GM19397 (cell line): ENCODE measurements around the gene CDK11A.
"Not testable (repeated sequence)": the region's sequence is repeated elsewhere in the genome, so short reads cannot be mapped to it uniquely, and the experiment has no call there.

Experiments
- ATAC-seq: cut with Tn5 transposase; IDR thresholded peaks from one replicate; pipeline ENCODE4 v1.9.1; 2021; ENCODE audit warnings: mild to moderate bottlenecking, moderate library complexity; ENCODE audit not compliant: unreplicated experiment

The CDK11A gene

GRCh38 chr1:1727131-1727651 lies 3.0 kb upstream of the CDK11A start:
- not testable (repeated sequence) for ATAC-seq

- not testable (repeated sequence) for ATAC-seq
Observed at GRCh38 chr1:1726088-1726487, 1.9 kb upstream of the CDK11A start.

DNA sequence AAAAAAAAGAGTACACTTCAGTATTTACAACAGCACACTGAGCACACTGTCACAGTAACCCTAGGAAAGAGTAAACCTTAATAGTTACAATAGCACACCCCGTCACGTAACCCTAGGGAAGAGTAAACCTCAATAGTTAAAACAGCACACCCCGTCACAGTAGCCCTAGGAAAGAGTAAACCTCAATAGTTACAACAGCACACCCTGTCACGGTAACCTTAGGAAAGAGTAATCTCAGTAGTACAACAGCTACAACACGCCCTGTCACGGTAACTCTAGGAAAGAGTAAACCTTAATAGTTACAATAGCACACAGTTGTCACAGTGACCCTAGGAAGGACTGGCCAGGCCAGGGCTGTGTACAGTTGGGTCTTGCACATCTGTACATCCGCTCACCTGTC lies 3.0 kb downstream of the CDK11A start:
- ATAC-seq, result no peak

DNA sequence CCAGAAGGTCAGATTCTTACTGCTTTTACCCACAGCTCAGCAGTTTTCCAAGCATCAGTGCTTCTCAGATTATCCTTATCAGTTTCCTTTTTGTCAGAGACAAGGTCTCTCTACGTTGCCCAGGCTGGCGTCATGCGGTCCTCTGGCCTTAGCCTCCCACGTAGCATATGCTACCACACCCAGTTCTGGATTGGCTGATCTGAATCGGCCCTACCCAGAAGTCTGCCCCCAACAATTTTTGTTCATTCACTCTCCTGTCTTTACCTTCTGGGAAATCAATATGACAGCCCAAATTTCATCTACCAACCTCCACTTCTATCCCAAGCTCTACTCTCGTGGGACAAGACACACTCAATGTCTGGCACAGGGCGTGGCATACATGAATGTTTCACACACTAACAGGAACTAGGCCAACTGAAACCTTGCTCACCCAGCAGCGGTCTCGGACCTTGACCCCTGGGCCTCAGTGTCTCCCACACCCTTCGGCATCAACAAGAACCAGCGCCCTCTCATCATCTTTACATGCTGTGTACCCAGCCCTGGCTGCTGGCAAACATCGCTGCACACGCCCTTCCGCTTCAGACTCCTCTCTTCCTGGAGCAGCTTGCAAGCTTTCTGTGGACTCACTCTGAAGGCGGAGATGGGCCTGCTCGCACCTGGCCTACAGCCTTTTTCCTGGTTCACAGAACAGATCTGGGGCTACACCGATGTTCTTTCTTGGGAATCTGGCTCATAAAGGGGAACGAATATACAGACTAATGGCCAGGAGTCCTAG lies 8.9 kb downstream of the CDK11A start:
- ATAC-seq, result not testable (repeated sequence)

DNA sequence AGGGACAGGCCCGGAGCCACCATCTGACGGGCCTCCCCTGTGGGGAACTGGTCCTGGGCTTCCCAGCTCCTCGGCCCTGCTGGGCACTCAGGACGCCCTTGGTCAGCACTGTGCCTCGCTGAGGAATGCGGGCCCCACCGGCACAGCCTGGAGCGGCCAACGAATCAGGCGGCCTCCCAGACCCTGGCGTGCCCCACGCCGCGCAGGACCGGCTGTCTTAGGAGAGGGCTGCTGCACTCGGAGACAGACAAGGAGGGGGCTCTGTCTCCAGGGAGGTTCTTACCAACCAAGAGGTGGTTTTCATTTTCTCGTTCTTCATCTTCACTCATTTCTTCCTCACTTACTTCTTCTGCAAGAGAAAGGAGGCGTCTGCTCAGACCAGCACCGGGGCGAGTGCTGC lies 16.3 kb downstream of the CDK11A start:
- ATAC-seq, result not testable (repeated sequence)

- ATAC-seq, result not testable (repeated sequence)
Observed at GRCh38 chr1:1707241-1707640, 16.9 kb downstream of the CDK11A start.

DNA sequence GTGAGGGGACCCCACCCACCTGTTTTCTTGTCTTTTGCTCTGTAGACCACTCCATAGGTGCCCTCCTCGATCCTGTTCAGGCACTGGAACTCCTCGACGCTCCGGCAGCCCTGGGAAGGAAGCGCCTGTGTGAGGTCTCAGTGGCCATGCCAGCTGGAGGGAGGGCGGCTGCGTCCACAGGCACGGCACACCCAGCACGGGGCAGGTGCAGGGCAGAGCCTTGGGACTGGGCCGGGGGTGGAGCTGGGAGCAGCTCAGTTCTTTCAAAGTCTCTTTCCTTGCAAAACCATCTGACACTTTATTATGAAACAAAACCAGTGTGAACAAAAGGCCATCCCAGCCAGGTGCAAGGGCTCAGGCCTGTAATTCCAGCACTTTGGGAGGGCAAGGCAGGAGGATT lies 18.5 kb downstream of the CDK11A start:
- not testable (repeated sequence) for ATAC-seq

DNA sequence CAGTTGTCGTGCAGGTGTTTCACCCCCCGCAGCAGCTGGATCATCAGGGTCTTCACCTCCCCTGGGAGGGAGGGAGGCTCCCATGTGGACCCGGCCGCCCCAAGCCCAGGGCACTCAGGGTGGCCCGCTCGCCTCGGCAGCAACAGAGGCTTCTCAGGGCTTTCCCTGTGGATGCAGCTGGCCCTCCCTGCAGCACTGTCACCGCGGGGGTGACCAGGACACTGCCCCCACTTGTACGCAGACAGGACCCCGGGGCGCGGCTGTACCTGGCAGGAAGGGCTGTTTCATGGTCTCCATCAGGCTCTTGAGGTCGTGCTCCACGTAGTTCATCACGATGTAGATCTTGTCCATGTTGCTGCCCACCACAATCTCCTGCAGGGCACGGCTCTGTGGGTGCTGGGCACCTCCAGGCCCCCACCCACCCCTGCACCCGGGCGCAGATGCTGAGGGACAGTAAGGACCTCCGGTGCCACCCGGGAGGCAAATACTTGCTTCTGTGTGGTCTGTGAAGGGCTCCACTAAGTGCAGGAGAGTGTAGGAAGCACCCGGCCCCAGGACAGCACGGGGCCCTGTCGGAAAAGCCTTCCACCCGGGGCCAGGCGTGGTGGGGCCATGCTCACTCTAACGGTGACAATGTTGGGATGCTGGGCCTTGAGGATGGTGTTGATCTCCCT lies 19.7 kb downstream of the CDK11A start:
- not testable (repeated sequence) for ATAC-seq

- no peak for ATAC-seq
Observed at GRCh38 chr1:1703796-1704195, 20.4 kb downstream of the CDK11A start.

DNA sequence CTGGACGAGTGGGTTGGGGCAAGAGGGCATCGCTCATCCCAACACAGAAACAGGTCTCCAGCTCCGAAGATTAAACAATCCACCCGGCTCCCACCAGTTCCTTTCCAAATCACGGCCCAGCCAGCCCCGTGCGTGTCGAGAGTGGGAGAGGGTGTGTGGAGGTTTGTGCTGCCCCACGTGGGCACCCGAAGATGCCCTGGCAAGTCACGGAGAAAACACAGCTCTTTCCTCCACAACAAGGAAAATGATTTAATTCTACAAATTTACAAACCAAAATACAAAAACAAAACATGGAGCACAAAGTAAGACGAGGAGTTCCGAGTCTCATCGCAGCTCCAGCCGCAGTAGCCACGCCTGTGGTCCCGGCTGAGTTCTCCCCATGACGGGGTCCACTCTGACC lies 21.7 kb downstream of the CDK11A start:
- not testable (repeated sequence) for ATAC-seq

DNA sequence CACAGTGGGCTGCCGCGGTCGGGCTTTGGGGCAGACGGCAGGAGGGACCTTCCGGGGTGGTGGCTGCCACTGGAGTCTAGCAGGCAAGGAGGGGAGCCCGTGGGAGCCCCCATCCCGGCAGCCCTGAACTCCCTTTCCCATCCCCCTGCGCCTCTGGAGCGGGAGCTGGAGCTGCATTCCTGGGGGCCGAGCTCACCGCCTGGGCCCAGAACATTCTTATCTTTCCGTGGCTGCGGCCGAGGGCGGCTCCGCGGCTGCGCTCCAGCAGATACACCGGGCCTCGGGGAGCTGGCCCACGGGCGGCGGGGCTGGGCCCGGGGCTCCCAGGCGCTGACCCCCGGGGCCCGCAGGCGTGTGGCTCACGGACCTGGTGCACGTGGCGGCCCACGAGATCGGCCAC lies 23.6 kb downstream of the CDK11A start:
- not testable (repeated sequence) for ATAC-seq

GRCh38 chr1:1700067-1700466 lies 24.1 kb downstream of the CDK11A start:
- not testable (repeated sequence) for ATAC-seq

DNA sequence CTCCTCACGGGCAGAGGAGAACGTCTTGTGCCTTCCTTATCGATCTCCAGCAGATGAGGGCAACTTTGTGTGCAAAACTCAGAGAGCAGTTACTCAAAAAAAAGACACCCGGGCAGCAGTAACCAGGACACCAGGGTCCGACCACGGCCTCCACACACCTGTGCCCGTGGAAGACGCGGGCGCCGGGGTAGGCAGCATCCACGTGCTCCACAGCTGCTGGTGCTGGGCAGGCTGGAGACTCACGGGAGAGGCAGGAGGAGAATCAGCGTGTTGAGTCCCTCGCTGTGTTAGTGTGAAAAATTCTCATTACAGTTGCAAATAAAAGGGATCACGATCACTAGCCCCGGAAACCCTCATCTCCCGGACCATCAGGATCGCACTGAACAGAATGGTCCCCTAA lies 25.1 kb downstream of the CDK11A start:
- not testable (repeated sequence) for ATAC-seq

- not testable (repeated sequence) for ATAC-seq
Observed at GRCh38 chr1:1697358-1698183, 26.6 kb downstream of the CDK11A start.

DNA sequence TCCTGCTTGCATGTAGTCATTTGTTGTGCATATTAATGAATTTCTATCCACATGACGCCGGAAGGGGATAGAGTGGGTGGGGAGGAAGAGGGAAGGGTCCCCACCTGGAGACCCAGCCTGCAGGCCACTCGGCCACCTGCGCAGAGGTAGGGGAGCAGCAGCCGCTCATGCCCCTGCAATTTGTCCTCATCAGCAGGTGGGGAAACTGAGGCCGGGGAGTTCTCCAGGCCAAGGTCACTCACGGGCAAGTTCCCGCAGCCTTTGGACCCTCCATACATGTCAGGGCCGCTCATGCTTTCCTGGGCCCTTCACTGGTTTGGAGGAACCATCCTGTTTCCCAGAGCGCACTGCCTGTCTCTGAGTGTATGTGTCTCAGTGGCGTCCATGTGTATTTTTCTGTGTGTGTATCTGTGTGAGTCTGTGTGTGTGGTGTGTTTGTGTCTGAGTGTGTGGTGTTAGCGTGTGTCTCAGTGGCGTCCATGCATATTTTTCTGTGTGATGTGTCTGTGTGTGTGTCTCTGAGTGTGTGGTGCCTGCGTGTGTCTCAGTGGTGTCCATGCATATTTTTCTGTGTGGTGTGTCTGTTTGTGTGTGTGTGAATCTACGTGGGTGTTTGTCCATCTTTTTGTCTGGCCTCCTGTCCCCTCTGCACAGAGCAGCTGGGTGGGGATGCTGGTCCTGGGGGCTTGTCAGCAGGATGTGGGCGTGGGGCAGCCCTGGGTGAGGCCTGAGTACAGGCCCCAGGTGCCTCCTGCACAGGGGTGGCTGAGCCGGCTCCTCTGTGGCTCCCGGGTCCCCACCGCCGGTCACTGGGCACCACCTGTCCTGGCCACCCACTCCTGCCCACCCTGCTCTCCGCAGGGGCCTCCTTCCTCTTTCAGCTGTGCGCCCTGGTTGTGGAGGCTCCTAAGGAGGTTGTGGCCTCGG lies 27.5 kb downstream of the CDK11A start:
- ATAC-seq, result not testable (repeated sequence)

GRCh38 chr1:1692714-1693647 lies 31.2 kb downstream of the CDK11A start, which contains the start of gene SLC35E2B:
Gene SLC35E2B, minus strand, starts transcription at chr1:1692795. Its CDS starts 16,096 bp downstream, at chr1:1676699.
- ATAC-seq, result peak; percentile 77

- ATAC-seq, result not testable (repeated sequence)
Observed at GRCh38 chr1:1692324-1692713, 31.8 kb downstream of the CDK11A start.

DNA sequence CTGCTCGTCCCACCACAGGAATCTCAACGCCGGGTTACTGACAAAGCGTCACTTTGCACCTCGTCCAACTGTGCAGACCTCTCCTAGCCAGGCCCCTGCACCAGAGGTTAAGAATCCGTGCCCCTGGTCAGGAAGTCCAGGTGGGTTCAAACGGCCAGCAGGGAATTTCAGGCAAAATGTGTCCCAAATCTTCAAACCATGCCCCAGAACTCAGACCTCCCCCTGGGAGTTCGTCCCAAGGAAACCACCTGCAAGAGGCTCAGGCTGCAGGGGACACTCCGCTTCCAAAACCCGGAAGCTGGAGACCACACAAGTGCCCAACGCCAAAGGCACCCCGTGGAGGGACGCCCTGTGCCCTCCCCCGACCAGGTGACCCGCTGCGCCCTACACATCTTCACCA lies 32.7 kb downstream of the CDK11A start:
- not testable (repeated sequence) for ATAC-seq

GRCh38 chr1:1689526-1689925 lies 34.6 kb downstream of the CDK11A start:
- not testable (repeated sequence) for ATAC-seq
